ENCODE measurements around the gene MB. TPM values are rescaled to one million over a fixed set of nuclear protein-coding genes. Genes with fewer than 3 reads are reported as not detected.

MB gene
- total and polyA plus RNA-seq, 2 donors (not counting 1 experiment from before 2014, with no cell fraction given) = not detected

GRCh38 chr22:35641494-35642120, 24.5 kb upstream of the MB start:
- no peaks in the 10 kb centered on the region for H3K36me3 ChIP-seq (replicated peaks in 1 of 2; ENCODE audit: control extremely low read depth in 1 of 2, control insufficient read depth in 1 of 2, extremely low read depth in 1 of 2, insufficient read depth in 2 of 2, low read length in 1 of 2)
- H3K27ac Mint-ChIP-seq = no peak overlapping the region
- intact Hi-C loops (cut with micrococcal nuclease) = no loop called here
- no peak overlapping the region for H3K4me2 ChIP-seq (replicated peaks; ENCODE audit: low read depth, low read length, poor library complexity, severe bottlenecking)
- 90% methylated on average over 4 of the region's 7 CpGs for WGBS (ENCODE audit: insufficient coverage)
- TF ChIP-seq CTCF (IDR thresholded peaks at IDR 0.05) = no peak
- TF ChIP-seq EZH2 (IDR thresholded peaks at IDR 0.05; ENCODE audit: borderline replicate concordance, insufficient read depth, low read depth, low read length, poor library complexity, severe bottlenecking) = no peak
- H3K9me3 Mint-ChIP-seq (ENCODE audit: insufficient read depth) = no peaks in the 10 kb centered on the region
- CTCF ChIA-PET = no interaction called here
- no peaks in the 10 kb centered on the region for H4K20me1 ChIP-seq (ENCODE audit: control insufficient read depth, insufficient read depth, low read length, poor library complexity, severe bottlenecking)
- POLR2A ChIA-PET = no interaction called here
- H3K4me3 Mint-ChIP-seq = no peak overlapping the region
- H3K9me3 ChIP-seq (ENCODE audit: control extremely low read depth in 1 of 3, control insufficient read depth in 2 of 3, insufficient read depth in 1 of 3, low read length in 2 of 3) = no peaks in the 10 kb centered on the region
- no peak overlapping the region for H2AFZ ChIP-seq (ENCODE audit: insufficient read depth, low read depth, low read length, poor library complexity, severe bottlenecking)
- H3K4me1 Mint-ChIP-seq = no peaks in the 10 kb centered on the region
- peaks cover 20% of the 10 kb centered on the region for H3K27me3 Mint-ChIP-seq
- H3K4me3 ChIP-seq (ENCODE audit: control extremely low read depth in 1 of 5, extremely low read depth in 1 of 5, insufficient read depth in 1 of 5, low read depth in 2 of 5, low read length in 4 of 5) = no peak overlapping the region
- peaks cover 0 to 5% (median 0%) of the 10 kb centered on the region in 4 experiments for H3K27me3 ChIP-seq (replicated peaks in 1 of 4; ENCODE audit: control extremely low read depth in 1 of 4, control insufficient read depth in 3 of 4, insufficient read depth in 4 of 4, low read length in 3 of 4)
- ATAC-seq (ENCODE audit: low read depth) (no peak), DNase-seq (no peak)
- no peak overlapping the region for H3K9ac ChIP-seq (ENCODE audit: low read length)
- no peak overlapping the region for H3K27ac ChIP-seq (ENCODE audit: low read length in 2 of 2)
- no peaks in the 10 kb centered on the region for H3K79me2 ChIP-seq (ENCODE audit: control insufficient read depth, insufficient read depth, low read length)
- H3K4me1 ChIP-seq (ENCODE audit: control insufficient read depth in 2 of 2, insufficient read depth in 2 of 2, low read length in 2 of 2) = no peaks in the 10 kb centered on the region

- H3K4me1 Mint-ChIP-seq = no peaks in the 10 kb centered on the region
- H3K27ac Mint-ChIP-seq = no peak overlapping the region
- H3K79me2 ChIP-seq (ENCODE audit: control insufficient read depth, insufficient read depth, low read length) = no peaks in the 10 kb centered on the region
- intact Hi-C loops (cut with micrococcal nuclease) = no loop called here
- no peak overlapping the region for H3K4me2 ChIP-seq (replicated peaks; ENCODE audit: low read depth, low read length, poor library complexity, severe bottlenecking)
- no peaks in the 10 kb centered on the region for H3K36me3 ChIP-seq (replicated peaks in 1 of 2; ENCODE audit: control extremely low read depth in 1 of 2, control insufficient read depth in 1 of 2, extremely low read depth in 1 of 2, insufficient read depth in 2 of 2, low read length in 1 of 2)
- no peaks in the 10 kb centered on the region for H3K4me1 ChIP-seq (ENCODE audit: control insufficient read depth in 2 of 2, insufficient read depth in 2 of 2, low read length in 2 of 2)
- ATAC-seq (ENCODE audit: low read depth) = no peak
- CTCF ChIA-PET = no interaction called here
- DNase-seq = no peak
- no peak overlapping the region for H3K9ac ChIP-seq (ENCODE audit: low read length)
- H3K4me3 ChIP-seq (ENCODE audit: control extremely low read depth in 1 of 5, extremely low read depth in 1 of 5, insufficient read depth in 1 of 5, low read depth in 2 of 5, low read length in 4 of 5) = no peak overlapping the region
- no peak overlapping the region for H3K4me3 Mint-ChIP-seq
- POLR2A ChIA-PET = no interaction called here
- WGBS (ENCODE audit: insufficient coverage) = 95% methylated on average over 10 of the region's 13 CpGs
- no peak overlapping the region for H2AFZ ChIP-seq (ENCODE audit: insufficient read depth, low read depth, low read length, poor library complexity, severe bottlenecking)
- no peaks in the 10 kb centered on the region for H3K9me3 Mint-ChIP-seq (ENCODE audit: insufficient read depth)
- H3K27me3 ChIP-seq (replicated peaks in 1 of 4; ENCODE audit: control extremely low read depth in 1 of 4, control insufficient read depth in 3 of 4, insufficient read depth in 4 of 4, low read length in 3 of 4) = peaks cover 0 to 5% (median 1%) of the 10 kb centered on the region in 4 experiments
- H4K20me1 ChIP-seq (ENCODE audit: control insufficient read depth, insufficient read depth, low read length, poor library complexity, severe bottlenecking) = no peaks in the 10 kb centered on the region
- peaks cover 28% of the 10 kb centered on the region for H3K27me3 Mint-ChIP-seq
- H3K9me3 ChIP-seq (ENCODE audit: control extremely low read depth in 1 of 3, control insufficient read depth in 2 of 3, insufficient read depth in 1 of 3, low read length in 2 of 3) = no peaks in the 10 kb centered on the region
- H3K27ac ChIP-seq (ENCODE audit: low read length in 2 of 2) = no peak overlapping the region
- TF ChIP-seq CTCF (IDR thresholded peaks at IDR 0.05) = no peak
- no peak for TF ChIP-seq EZH2 (IDR thresholded peaks at IDR 0.05; ENCODE audit: borderline replicate concordance, insufficient read depth, low read depth, low read length, poor library complexity, severe bottlenecking)
Measured at GRCh38 chr22:35638410-35638809, 21.3 kb upstream of the MB start.
